ENCODE results near the gene FHL3. TPM values are rescaled to one million over a fixed set of nuclear protein-coding genes. Genes with fewer than 3 reads are reported as not detected.
A peak's percentile ranks its signal among the peaks of the same experiment; 100 is the strongest.

FHL3 gene
- total RNA-seq, 4 donors from 2014 or later: 3.0 to 19.1 (median 12.2) TPM

DNA sequence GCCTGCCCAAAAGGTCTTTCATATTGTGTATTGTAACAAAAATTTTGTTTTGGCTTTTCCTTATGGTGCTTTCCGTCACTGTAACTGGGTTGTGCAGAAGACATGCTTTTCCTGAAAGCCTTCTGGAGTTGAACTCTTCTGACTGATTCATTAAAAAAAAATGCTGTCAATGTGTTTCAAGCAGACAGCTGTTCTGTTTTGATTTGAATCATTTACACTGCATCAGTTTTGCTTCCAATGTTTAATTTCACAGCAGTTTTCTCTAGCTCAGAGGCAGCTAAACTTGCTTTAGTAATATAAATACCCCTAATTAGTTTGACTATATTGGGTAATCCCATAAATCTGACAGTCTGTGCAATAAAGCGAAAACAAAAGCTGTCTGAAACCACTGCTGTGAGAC, 15.1 kb upstream of the FHL3 start:
- Histone ChIP-seq H3K4me3 (no peak overlapping the region), H3K27ac (no peak overlapping the region), H3K27me3 (no peaks in the 10 kb centered on the region), H3K9me3 (no peaks in the 10 kb centered on the region), H3K4me1 (peaks cover 0 to 18% (median 3%) of the 10 kb centered on the region in 4 donors), H3K36me3 (peaks cover 0 to 76% (median 31%) of the 10 kb centered on the region in 4 donors)
- in situ Hi-C loops (cut with MboI; ENCODE audit: low pct_ligation_motif_present in 1 of 4, low pct_unique_long_range_greater_than_20kb in 1 of 4, low sequenced_read_pairs in 3 of 4): loop anchor here in 1 of 4 donors (10.0 kb wide), 1 partner anchor 814 kb away; no protein-coding TSS in a partner anchor
- TF ChIP-seq POLR2A (IDR thresholded peaks at IDR 0.05) (no peak), POLR2AphosphoS5 (IDR thresholded peaks at IDR 0.05) (no peak), EP300 (IDR thresholded peaks at IDR 0.05; ENCODE audit: low read depth) (no peak)
- TF ChIP-seq, protein P1, sequence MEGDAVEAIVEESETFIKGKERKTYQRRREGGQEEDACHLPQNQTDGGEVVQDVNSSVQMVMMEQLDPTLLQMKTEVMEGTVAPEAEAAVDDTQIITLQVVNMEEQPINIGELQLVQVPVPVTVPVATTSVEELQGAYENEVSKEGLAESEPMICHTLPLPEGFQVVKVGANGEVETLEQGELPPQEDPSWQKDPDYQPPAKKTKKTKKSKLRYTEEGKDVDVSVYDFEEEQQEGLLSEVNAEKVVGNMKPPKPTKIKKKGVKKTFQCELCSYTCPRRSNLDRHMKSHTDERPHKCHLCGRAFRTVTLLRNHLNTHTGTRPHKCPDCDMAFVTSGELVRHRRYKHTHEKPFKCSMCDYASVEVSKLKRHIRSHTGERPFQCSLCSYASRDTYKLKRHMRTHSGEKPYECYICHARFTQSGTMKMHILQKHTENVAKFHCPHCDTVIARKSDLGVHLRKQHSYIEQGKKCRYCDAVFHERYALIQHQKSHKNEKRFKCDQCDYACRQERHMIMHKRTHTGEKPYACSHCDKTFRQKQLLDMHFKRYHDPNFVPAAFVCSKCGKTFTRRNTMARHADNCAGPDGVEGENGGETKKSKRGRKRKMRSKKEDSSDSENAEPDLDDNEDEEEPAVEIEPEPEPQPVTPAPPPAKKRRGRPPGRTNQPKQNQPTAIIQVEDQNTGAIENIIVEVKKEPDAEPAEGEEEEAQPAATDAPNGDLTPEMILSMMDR (IDR thresholded peaks at IDR 0.05): no peak
- DNase-seq: no peak
- intact Hi-C loops (cut with DNase I; ENCODE audit: low total_unique reads): no loop called here
- WGBS, 2 donors (ENCODE audit: low coverage in 1 of 2): 91 to 93% methylated on average over 2 of the region's 2 CpGs

DNA sequence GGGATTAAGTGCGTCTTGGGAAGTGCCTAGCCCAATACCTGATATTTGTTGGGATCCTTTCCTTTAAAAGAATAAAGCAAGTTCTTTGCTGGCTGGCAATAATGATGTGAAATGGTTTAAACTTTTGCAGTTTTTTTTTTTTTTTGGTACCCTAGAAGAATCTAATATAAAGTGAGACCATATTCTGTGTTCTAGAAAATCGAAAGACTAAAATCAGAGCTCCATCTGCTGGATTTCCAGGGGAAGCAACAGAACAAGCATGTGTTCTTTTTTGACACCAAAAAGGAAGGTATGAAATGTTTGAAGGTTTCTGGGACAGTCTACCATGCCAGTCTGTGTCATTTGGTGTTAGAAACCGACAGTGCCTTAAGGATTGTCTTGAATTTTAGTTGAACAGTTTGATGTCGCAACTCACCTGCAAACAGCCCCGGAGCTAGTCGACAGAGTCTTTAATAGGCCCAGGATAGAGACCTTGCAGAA, 13.6 kb upstream of the FHL3 start:
- H3K36me3 ChIP-seq: peaks cover 0 to 68% (median 26%) of the 10 kb centered on the region in 4 donors
- intact Hi-C loops (cut with DNase I; ENCODE audit: low total_unique reads): loop anchor here (2.0 kb wide), 1 partner anchor 28 kb away; the partner anchor contains the start of gene SF3A3

DNA sequence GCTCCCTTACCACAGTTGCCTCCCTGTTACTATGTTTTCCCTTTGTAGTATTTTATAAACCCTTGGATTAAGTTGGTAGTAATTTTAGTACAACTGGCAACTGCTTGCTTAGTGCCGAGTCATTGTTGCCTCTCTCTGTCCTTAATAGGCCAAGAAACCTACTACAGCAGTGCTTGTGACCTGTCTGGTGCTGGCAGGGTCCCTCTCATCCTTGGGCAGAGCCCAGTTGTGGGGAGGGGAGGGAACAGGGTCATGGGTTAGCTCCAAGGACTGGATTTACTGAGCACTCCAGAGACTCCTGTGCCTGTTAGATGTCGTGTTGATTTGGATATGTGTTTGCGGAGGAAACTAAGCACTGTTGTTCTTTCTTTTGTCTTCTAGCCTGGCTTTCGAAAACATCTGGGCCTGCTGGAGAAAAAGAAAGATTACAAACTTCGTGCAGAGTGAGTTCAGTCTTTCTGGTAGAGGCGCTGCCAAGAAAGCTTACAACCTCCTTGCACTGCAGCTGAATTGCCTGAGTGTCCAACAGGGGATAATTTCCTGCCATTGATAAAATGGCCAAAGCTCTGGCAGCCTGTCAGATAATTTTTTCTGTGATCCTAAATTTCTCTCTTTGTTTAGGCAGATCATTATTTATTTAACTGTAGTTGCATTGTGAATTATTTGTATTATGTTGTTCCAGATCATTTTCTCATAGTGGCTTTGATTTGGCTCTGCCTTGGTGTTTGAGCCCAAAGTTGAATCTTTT, 10.8 kb upstream of the FHL3 start:
- 51 to 65% methylated on average over 5 to 6 of the region's 6 CpGs for WGBS, 2 donors (ENCODE audit: low coverage in 1 of 2)
- H3K4me3 ChIP-seq: no peak overlapping the region
- DNase-seq: no peak
- peaks cover 6 to 44% (median 28%) of the 10 kb centered on the region in 4 donors for H3K4me1 ChIP-seq
- in situ Hi-C loops (cut with MboI; ENCODE audit: low pct_ligation_motif_present in 1 of 4, low pct_unique_long_range_greater_than_20kb in 1 of 4, low sequenced_read_pairs in 3 of 4) (no loop called here), intact Hi-C loops (cut with DNase I; ENCODE audit: low total_unique reads) (no loop called here)
- TF ChIP-seq POLR2AphosphoS5 (IDR thresholded peaks at IDR 0.05) (peak in 1 of 3 donors; percentile 5), POLR2A (IDR thresholded peaks at IDR 0.05) (no peak), EP300 (IDR thresholded peaks at IDR 0.05; ENCODE audit: low read depth) (no peak)
- TF ChIP-seq, protein P1 (IDR thresholded peaks at IDR 0.05): no peak
- no peaks in the 10 kb centered on the region for H3K9me3 ChIP-seq
- no peaks in the 10 kb centered on the region for H3K27me3 ChIP-seq
- H3K36me3 ChIP-seq: peaks cover 0 to 41% (median 15%) of the 10 kb centered on the region in 4 donors
- H3K27ac ChIP-seq: peak overlapping the region; percentile 36 to 96 (median 68)

More for the DNA sequence above, 13.6 kb upstream of the FHL3 start:
- in situ Hi-C loops (cut with MboI; ENCODE audit: low pct_ligation_motif_present in 1 of 4, low pct_unique_long_range_greater_than_20kb in 1 of 4, low sequenced_read_pairs in 3 of 4): no loop called here
- WGBS, 2 donors (ENCODE audit: low coverage in 1 of 2): 71 to 75% methylated on average over 6 of the region's 6 CpGs
- Histone ChIP-seq H3K4me1 (peaks cover 1 to 32% (median 15%) of the 10 kb centered on the region in 4 donors), H3K27ac (peak overlapping the region in 1 of 4 donors; percentile 7), H3K9me3 (no peaks in the 10 kb centered on the region), H3K27me3 (no peaks in the 10 kb centered on the region), H3K4me3 (no peak overlapping the region)
- TF ChIP-seq, protein P1 (IDR thresholded peaks at IDR 0.05): peak; percentile 29 to 52 (median 38)
- no peak for TF ChIP-seq POLR2AphosphoS5 (IDR thresholded peaks at IDR 0.05)
- DNase-seq: no peak

DNA sequence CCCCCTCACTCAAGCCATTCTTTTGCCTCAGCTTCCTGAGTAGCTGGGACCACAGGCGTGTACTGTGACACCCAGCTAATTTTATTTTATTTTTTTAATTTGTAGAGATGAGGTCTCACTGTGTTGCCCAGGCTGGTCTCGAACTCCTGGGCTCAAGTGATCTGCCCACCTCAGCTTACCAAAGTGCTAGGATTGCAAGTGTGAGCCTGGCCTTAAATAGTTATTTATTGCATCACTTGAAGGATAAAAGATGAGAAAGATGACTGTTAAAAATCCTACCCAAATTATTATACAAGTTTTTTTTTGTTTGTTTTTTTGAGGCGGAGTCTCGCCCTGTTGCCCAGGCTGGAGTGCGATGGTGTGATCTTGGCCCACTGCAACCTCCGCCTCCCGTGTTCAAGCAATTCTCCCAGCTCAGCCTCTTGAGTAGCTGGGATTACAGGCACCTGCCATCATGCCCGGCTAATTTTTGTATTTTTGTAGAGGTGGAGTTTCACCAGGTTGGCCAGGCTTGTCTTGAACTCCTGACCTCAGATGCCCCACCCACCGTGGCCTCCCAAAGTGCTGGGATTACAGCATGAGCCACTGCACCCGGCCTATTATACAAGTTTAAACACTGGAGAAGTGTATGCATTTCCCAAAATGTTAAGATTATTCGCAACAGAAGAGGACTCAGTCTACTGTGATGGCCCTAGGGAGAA, 9.6 kb upstream of the FHL3 start:
- no peak for DNase-seq
- TF ChIP-seq POLR2A (IDR thresholded peaks at IDR 0.05) (no peak), EP300 (IDR thresholded peaks at IDR 0.05; ENCODE audit: low read depth) (no peak), POLR2AphosphoS5 (IDR thresholded peaks at IDR 0.05) (no peak)
- TF ChIP-seq, protein P1 (IDR thresholded peaks at IDR 0.05): no peak
- WGBS, 2 donors (ENCODE audit: low coverage in 1 of 2): 70 to 80% methylated on average over 4 to 11 of the region's 11 CpGs
- peaks cover 0 to 28% (median 10%) of the 10 kb centered on the region in 4 donors for H3K36me3 ChIP-seq
- H3K4me3 ChIP-seq: no peak overlapping the region
- H3K9me3 ChIP-seq: no peaks in the 10 kb centered on the region
- peak overlapping the region; percentile 40 to 96 (median 81) for H3K27ac ChIP-seq
- H3K4me1 ChIP-seq: peaks cover 6 to 44% (median 28%) of the 10 kb centered on the region in 4 donors
- in situ Hi-C loops (cut with MboI; ENCODE audit: low pct_ligation_motif_present in 1 of 4, low pct_unique_long_range_greater_than_20kb in 1 of 4, low sequenced_read_pairs in 3 of 4): no loop called here
- H3K27me3 ChIP-seq: no peaks in the 10 kb centered on the region
- intact Hi-C loops (cut with DNase I; ENCODE audit: low total_unique reads): no loop called here
